Forelimb muscle (tissue), 1 donor: ENCODE results near the gene PPM1D. TPM values are rescaled to one million over a fixed set of nuclear protein-coding genes. Genes with fewer than 3 reads are reported as not detected.
"Not testable (repeated sequence)": the region's sequence is repeated elsewhere in the genome, so short reads cannot be mapped to it uniquely, and the experiment has no call there.

Experiments used
- DNase-seq: peaks from one replicate; pipeline ENCODE4 v3.0.0-alpha.2; 2013; ENCODE audit warnings: low read depth
- polyA plus RNA-seq: library from polyadenylated mRNA; unstranded; fragments of 120-200 nt; gene quantifications from one replicate; pipeline ENCODE4 v1.2.1, GENCODE V29; 2013; ENCODE audit not compliant: insufficient read length

The PPM1D gene
- polyA plus RNA-seq, 1 donor, result 8.9 TPM

GRCh38 chr17:60668741-60669140, 68.7 kb downstream of the PPM1D start:
- DNase-seq, result not testable (repeated sequence)

GRCh38 chr17:60671482-60671881, 71.5 kb downstream of the PPM1D start:
- no peak for DNase-seq

- not testable (repeated sequence) for DNase-seq
Measured at GRCh38 chr17:60674637-60675036, 74.6 kb downstream of the PPM1D start.

- no peak for DNase-seq
Measured at GRCh38 chr17:60675997-60676396, 76.0 kb downstream of the PPM1D start.

GRCh38 chr17:60676758-60677307, 76.8 kb downstream of the PPM1D start:
- no peak for DNase-seq

GRCh38 chr17:60677308-60678117, 77.5 kb downstream of the PPM1D start, which contains the start of gene BCAS3:
Gene BCAS3, plus strand, starts transcription at chr17:60677851.
- DNase-seq, result peak; percentile 98

GRCh38 chr17:60678118-60678444, 78.1 kb downstream of the PPM1D start:
- no peak for DNase-seq

GRCh38 chr17:60679287-60679686, 79.3 kb downstream of the PPM1D start:
- no peak for DNase-seq

GRCh38 chr17:60680754-60681153, 80.8 kb downstream of the PPM1D start:
- DNase-seq, result no peak

- no peak for DNase-seq
Measured at GRCh38 chr17:60685437-60685836, 85.4 kb downstream of the PPM1D start.

- DNase-seq, result no peak
Measured at GRCh38 chr17:60695960-60696359, 96.0 kb downstream of the PPM1D start.

- DNase-seq, result no peak
Measured at GRCh38 chr17:60699090-60699489, 99.1 kb downstream of the PPM1D start.

GRCh38 chr17:60704170-60704569, 104.2 kb downstream of the PPM1D start:
- no peak for DNase-seq

GRCh38 chr17:60712675-60713074, 112.7 kb downstream of the PPM1D start:
- no peak for DNase-seq

- DNase-seq, result no peak
Measured at GRCh38 chr17:60713608-60714007, 113.6 kb downstream of the PPM1D start.

Other genes starting within 250 kb of the PPM1D start
- gene USP32, start 208.1 kb upstream of the PPM1D start, polyA plus RNA-seq, result 22.7 TPM
- gene CHCT1, start 177.7 kb upstream of the PPM1D start, polyA plus RNA-seq, result not detected
- 31.3 TPM for gene APPBP2, start 74.0 kb upstream of the PPM1D start, polyA plus RNA-seq
- gene BCAS3, start 77.7 kb downstream of the PPM1D start, polyA plus RNA-seq, result 10.1 TPM